Ascending aorta (tissue), 2 donors: ENCODE measurements around the gene CASP9. TPM values are rescaled to one million over a fixed set of nuclear protein-coding genes. Genes with fewer than 3 reads are reported as not detected.

ENCODE experiments used
- DNase-seq, 2 donors: peaks; one replicate each; pipeline ENCODE4 v3.0.0-alpha.2; 2019; ENCODE audit warnings: low spot score in 2 of 2
- H3K27ac ChIP-seq, 2 donors: fragments of 200-600 bp; sonication (generic); one replicate each; pipeline ENCODE4 v1.5.1; 2016 to 2017; ENCODE audit warnings: mild to moderate bottlenecking in 1 of 2
- H3K27me3 ChIP-seq: fragments of 200-600 bp; sonication (generic); one replicate; pipeline ENCODE4 v1.5.1; 2017
- H3K36me3 ChIP-seq, 2 donors: fragments of 200-600 bp; sonication (generic); one replicate each; pipeline ENCODE4 v1.5.1; 2016
- H3K4me1 ChIP-seq, 2 donors: fragments of 200-600 bp; sonication (generic); one replicate each; pipeline ENCODE4 v1.5.1; 2016 to 2017; ENCODE audit warnings: mild to moderate bottlenecking in 1 of 2
- H3K4me3 ChIP-seq, 2 donors: fragments of 200-600 bp; sonication (generic); one replicate each; pipeline ENCODE4 v1.5.1; 2016 to 2017; ENCODE audit warnings: mild to moderate bottlenecking in 1 of 2
- H3K9me3 ChIP-seq, 2 donors: fragments of 200-600 bp; sonication (generic); one replicate each; pipeline ENCODE4 v1.5.1; 2016
- intact Hi-C: fragments of 100-400 bp; cut with DNase I; formaldehyde crosslinking; loops from one replicate; pipeline ENCODE4 v1.15.1; 2023
- total RNA-seq: library from RNA; depleted of rRNA; stranded (reverse); fragments of >200 nt; gene quantifications from one replicate; pipeline ENCODE4 v1.1.0, GENCODE V29; 2016
- TF ChIP-seq, protein P1 (sequence below), 3 experiments: fragments of 200-600 bp in 2 of 3; fragments of 450-650 bp in 1 of 3; sonication (generic) in 2 of 3; IDR thresholded peaks; one replicate each; pipeline ENCODE4 v1.5.1; 2016 to 2019; ENCODE audit warnings: antibody characterized with exemption in 3 of 3, mild to moderate bottlenecking in 1 of 3, moderate library complexity in 1 of 3

CASP9 gene
- total RNA-seq, 1 donor from 2014 or later: 15.5 TPM

DNA sequence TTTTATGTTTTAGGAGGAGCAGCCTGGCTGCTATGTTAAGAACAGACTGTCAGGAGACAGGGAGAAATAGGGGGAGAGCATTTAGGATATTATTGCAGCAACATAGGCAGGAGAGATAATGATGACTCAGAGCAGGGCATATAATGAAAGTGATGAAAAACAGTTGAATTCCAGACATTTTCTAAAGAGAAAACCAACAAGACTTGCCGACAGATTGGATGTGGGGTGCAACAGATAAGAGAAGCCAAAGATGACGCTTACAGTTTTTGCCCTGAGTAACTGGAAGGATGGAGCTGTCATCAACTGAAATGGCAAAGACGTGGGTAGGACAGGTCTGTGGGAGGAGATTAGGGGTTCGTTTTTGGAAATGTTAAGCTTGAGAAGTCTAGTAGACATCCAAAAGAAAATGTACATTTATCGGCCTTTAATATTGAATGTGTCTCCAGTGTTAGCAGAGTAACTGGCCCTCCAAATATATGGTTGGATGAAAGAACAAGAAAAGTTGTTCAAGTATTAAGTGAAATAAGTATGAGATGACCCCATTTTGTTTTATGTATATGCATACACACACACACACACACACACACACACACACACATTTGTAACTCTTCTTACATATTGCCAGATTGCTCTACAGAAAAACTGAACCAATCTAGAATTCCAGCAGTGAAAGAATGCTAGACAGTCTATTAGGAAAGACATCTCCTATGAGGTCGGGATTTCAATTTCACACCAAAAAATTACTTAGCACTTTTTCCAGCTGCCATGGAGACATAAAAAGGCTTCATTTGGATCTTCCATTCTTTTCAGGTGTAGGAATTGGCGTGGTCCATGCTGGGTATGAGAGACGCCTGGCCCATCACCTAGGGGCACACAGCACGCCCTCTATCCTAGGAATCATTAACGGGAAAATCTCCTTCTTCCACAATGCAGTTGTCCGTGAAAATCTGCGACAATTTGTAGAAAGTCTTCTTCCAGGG is 19.9 kb upstream of the CASP9 start:
- Histone ChIP-seq H3K4me1 (no peaks in the 10 kb centered on the region), H3K4me3 (no peak overlapping the region), H3K36me3 (peaks cover 63 to 85% of the 10 kb centered on the region in 2 donors), H3K9me3 (no peaks in the 10 kb centered on the region), H3K27me3 (no peaks in the 10 kb centered on the region), H3K27ac (no peak overlapping the region)
- no peak for DNase-seq
- TF ChIP-seq, protein P1, sequence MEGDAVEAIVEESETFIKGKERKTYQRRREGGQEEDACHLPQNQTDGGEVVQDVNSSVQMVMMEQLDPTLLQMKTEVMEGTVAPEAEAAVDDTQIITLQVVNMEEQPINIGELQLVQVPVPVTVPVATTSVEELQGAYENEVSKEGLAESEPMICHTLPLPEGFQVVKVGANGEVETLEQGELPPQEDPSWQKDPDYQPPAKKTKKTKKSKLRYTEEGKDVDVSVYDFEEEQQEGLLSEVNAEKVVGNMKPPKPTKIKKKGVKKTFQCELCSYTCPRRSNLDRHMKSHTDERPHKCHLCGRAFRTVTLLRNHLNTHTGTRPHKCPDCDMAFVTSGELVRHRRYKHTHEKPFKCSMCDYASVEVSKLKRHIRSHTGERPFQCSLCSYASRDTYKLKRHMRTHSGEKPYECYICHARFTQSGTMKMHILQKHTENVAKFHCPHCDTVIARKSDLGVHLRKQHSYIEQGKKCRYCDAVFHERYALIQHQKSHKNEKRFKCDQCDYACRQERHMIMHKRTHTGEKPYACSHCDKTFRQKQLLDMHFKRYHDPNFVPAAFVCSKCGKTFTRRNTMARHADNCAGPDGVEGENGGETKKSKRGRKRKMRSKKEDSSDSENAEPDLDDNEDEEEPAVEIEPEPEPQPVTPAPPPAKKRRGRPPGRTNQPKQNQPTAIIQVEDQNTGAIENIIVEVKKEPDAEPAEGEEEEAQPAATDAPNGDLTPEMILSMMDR (IDR thresholded peaks at IDR 0.05): no peak
- intact Hi-C loops: no loop called here

DNA sequence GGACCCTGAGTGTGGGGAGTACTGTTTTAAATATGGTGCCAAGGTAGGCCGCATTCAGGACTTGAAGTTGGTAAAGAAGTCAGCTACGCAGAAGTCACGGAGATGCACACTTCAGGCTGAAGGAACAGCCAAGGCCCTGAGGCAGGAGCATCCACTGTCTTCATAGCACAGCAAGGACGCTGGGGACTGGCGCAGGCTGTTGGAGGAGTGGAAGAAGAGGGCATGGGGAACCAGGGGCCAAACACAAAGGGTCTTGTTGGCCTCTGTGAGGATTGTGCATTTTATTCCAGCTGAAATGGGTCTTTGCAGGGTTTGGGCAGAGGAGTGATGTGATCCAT is 19.2 kb upstream of the CASP9 start:
- Histone ChIP-seq H3K36me3 (peaks cover 66 to 87% of the 10 kb centered on the region in 2 donors), H3K9me3 (no peaks in the 10 kb centered on the region), H3K4me1 (no peaks in the 10 kb centered on the region), H3K27ac (no peak overlapping the region), H3K27me3 (no peaks in the 10 kb centered on the region), H3K4me3 (no peak overlapping the region)
- DNase-seq: no peak
- intact Hi-C loops: no loop called here
- TF ChIP-seq, protein P1 (IDR thresholded peaks at IDR 0.05): no peak

DNA sequence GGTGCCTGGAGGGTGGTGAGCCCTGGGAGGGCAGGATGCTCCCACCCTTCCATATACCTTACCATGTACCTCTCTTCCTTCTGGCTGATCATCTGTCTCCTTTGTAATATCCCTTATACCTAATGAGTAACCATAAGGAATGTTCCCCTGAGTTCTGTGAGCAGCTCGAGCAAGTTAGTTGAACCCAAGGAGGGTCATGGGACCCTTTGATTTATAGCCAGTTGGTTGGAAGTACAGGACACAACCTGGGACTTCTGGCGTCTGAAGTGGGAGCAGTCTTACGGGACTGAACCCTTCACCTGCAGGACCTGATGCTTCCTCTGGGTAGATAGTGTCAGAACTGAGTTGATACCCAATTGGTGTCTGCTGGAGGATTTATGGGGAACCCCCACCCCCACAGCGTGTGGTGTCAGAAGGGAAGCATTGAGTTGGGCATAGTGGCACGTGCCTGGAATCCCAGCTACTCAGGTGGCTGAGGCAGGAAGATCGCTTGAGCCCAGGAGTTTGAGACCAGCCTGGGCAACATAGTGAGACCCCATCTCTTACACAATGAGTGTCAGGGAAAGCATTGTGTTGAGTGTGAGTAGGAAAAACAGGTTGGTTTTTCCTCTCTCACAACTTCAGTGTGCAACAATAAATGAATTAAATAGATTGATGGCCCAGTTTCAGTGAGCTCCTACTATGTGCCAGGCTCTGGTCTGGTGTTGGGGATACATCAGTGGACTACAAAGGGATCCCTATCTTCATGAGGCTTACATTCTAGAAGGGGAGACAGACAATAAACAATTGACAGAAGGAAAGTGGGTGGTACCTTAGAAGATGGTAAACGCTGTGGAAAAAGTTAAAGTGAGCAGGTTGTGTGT is 18.6 kb upstream of the CASP9 start:
- no peak for DNase-seq
- Histone ChIP-seq H3K4me1 (no peaks in the 10 kb centered on the region), H3K27ac (no peak overlapping the region), H3K9me3 (no peaks in the 10 kb centered on the region), H3K36me3 (peaks cover 66 to 87% of the 10 kb centered on the region in 2 donors), H3K4me3 (no peak overlapping the region), H3K27me3 (no peaks in the 10 kb centered on the region)
- intact Hi-C loops: no loop called here
- TF ChIP-seq, protein P1 (IDR thresholded peaks at IDR 0.05): no peak

DNA sequence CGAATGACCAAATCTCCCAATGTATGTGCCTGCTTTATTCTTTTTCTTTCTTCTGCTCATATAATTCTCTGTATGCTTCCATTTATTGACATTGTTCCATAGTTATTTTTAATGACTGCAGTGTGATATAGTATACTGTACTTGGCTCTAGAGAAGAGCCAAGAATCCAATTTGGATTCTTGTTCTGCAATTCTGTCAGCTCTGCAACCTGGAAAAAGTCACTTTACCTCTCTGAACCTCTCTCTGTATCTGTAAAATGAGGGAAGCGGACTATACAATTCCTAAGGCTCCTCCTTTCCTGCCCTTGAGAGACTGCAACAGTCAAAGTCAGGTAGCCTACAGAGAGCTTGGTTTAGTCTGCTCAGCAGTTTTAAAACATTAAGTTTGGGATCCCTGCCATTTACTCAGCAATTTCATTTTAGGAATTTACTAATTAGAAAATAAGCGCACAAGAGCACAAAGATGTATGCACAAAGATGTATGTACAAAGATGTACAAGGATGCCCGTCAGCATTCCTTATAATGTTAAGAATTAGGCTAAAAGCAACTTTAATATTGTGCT is 17.3 kb upstream of the CASP9 start:
- intact Hi-C loops: no loop called here
- H3K4me3 ChIP-seq: no peak overlapping the region
- TF ChIP-seq, protein P1 (IDR thresholded peaks at IDR 0.05): no peak

DNA sequence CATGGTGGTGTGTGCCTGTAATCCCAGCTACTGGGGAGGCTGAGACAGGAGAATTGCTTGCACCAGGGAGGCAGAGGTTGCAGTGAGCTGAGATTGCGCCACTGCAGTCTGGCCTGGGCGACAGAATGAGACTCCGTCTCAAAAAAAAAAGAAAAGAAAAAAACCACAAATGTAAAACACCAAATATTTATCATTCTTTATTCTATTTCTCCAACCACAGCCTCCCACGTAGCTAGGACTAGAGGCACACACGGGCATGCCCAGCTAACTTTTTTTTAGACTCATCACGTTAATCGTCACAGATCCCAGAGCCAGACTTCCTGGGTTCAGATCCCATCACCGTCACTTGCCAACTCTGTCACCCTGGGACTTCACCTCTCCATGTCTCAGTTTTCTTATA is 16.2 kb upstream of the CASP9 start:
- Histone ChIP-seq H3K27ac (no peak overlapping the region), H3K36me3 (peaks cover 71 to 88% of the 10 kb centered on the region in 2 donors), H3K27me3 (no peaks in the 10 kb centered on the region), H3K4me1 (no peaks in the 10 kb centered on the region), H3K9me3 (no peaks in the 10 kb centered on the region), H3K4me3 (no peak overlapping the region)
- no peak for DNase-seq
- TF ChIP-seq, protein P1 (IDR thresholded peaks at IDR 0.05): no peak
- intact Hi-C loops: no loop called here

More for the DNA sequence above, 17.3 kb upstream of the CASP9 start:
- no peak for DNase-seq
- Histone ChIP-seq H3K36me3 (peaks cover 66 to 88% of the 10 kb centered on the region in 2 donors), H3K27me3 (no peaks in the 10 kb centered on the region), H3K27ac (no peak overlapping the region), H3K9me3 (no peaks in the 10 kb centered on the region), H3K4me1 (no peaks in the 10 kb centered on the region)
